ENCODE results near the gene SCTR. TPM values are rescaled to one million over a fixed set of nuclear protein-coding genes. Genes with fewer than 3 reads are reported as not detected.

Gene SCTR
- total and polyA plus RNA-seq, 2 of the 8 experiments (the other 6 are each of a cell fraction or from before 2014, with no cell fraction given) = 0.15 TPM; not detected in 1

- Histone ChIP-seq H3K79me2 (ENCODE audit: control insufficient read depth in 1 of 2, insufficient read depth in 2 of 2, low read length in 2 of 2) (no peaks in the 10 kb centered on the region), H2AK5ac (ENCODE audit: low read depth, low read length) (no peak overlapping the region), H3K56ac (replicated peaks; ENCODE audit: insufficient read length, low read depth, low read length) (no peak overlapping the region), H2BK15ac (ENCODE audit: low read length) (no peak overlapping the region), H3K4me1 (replicated peaks in 1 of 4; ENCODE audit: control insufficient read depth in 3 of 4, insufficient read depth in 4 of 4, low read length in 3 of 4) (no peaks in the 10 kb centered on the region), H3K23me2 (ENCODE audit: low read depth, low read length) (no peaks in the 10 kb centered on the region), H3K27me3 (replicated peaks in 1 of 4; ENCODE audit: control insufficient read depth in 3 of 4, extremely low read depth in 1 of 4, insufficient read depth in 3 of 4, low read length in 3 of 4) (no peaks in the 10 kb centered on the region), H3K36me3 (ENCODE audit: control insufficient read depth in 2 of 4, insufficient read depth in 4 of 4, low read length in 3 of 4) (no peaks in the 10 kb centered on the region), H2BK120ac (replicated peaks; ENCODE audit: low read depth, low read length) (no peak overlapping the region), H3K23ac (ENCODE audit: insufficient read length) (no peak overlapping the region), H2BK5ac (ENCODE audit: low read depth, low read length) (no peak overlapping the region), H3K79me1 (ENCODE audit: low read depth, low read length) (no peaks in the 10 kb centered on the region), H2BK20ac (ENCODE audit: low read length) (no peak overlapping the region), H4K20me1 (replicated peaks in 1 of 2; ENCODE audit: control insufficient read depth in 1 of 2, insufficient read depth in 2 of 2, low read length in 2 of 2) (no peaks in the 10 kb centered on the region), H3K4ac (replicated peaks; ENCODE audit: insufficient read length, low read depth, low read length) (no peak overlapping the region), H3K4me2 (ENCODE audit: insufficient read depth in 1 of 2, low read depth in 2 of 2, low read length in 2 of 2) (no peak overlapping the region), H2BK12ac (ENCODE audit: low read depth, low read length) (no peak overlapping the region), H4K91ac (replicated peaks; ENCODE audit: insufficient read length, low read length) (no peak overlapping the region), H3K14ac (ENCODE audit: insufficient read length) (no peak overlapping the region), H3K9me3 (ENCODE audit: insufficient read depth in 2 of 2, low read depth in 1 of 2, low read length in 1 of 2) (peaks cover 10 to 15% of the 10 kb centered on the region in 2 experiments; a peak in 3 of 4 replicates), H3K4me3 (ENCODE audit: extremely low read depth in 1 of 4, insufficient read depth in 2 of 4, low read depth in 3 of 4, low read length in 4 of 4) (no peak overlapping the region), H3K27ac (ENCODE audit: low read depth, low read length) (no peak overlapping the region), H3K9ac (replicated peaks in 1 of 4; ENCODE audit: extremely low read depth in 1 of 4, low read depth in 3 of 4, low read length in 3 of 4) (no peak overlapping the region), H2AFZ (ENCODE audit: low read length) (no peak overlapping the region), H4K5ac (ENCODE audit: insufficient read length, low read depth, low read length) (no peak overlapping the region), H4K8ac (ENCODE audit: extremely low read depth, insufficient read depth, low read length) (no peak overlapping the region), H3K18ac (ENCODE audit: extremely low read depth, low read length) (no peak overlapping the region)
- DNase-seq (ENCODE audit: low read depth in 1 of 2, low spot score in 2 of 2) (no peak), FAIRE-seq (no peak)
- ChIA-PET CTCF (ENCODE audit: partially characterized antibody) (no interaction called here), POLR2A (ENCODE audit: partially characterized antibody) (interaction anchor here (1.2 kb wide), 1 partner anchor 12 kb away, joined by 4 read pairs; no protein-coding TSS in a partner anchor)
- WGBS, 2 experiments (ENCODE audit: extremely low coverage in 1 of 2, insufficient coverage in 1 of 2, insufficient read length in 1 of 2, insufficient replicate concordance in 2 of 2, low coverage in 1 of 2, low lambda C conversion rate in 2 of 2, missing lambda C conversion rate in 1 of 2) = 81% methylated on average over 6 of the region's 6 CpGs; no CpG with 5 or more reads in 1 of the 2 experiments
- TF ChIP-seq PHF8 (conservative IDR thresholded peaks at IDR 0.05; ENCODE audit: low read depth, low read length) (no peak), RBBP5 (IDR thresholded peaks at IDR 0.05; ENCODE audit: borderline replicate concordance, low read depth, low read length) (no peak), TAF1 (IDR thresholded peaks at IDR 0.05; ENCODE audit: low read depth, low read length) (no peak), CTBP2 (IDR thresholded peaks at IDR 0.05; ENCODE audit: borderline replicate concordance, insufficient read depth, insufficient read length, low read length) (no peak), HDAC6 (IDR thresholded peaks at IDR 0.05; ENCODE audit: low read depth, low read length) (no peak), MAFK (IDR thresholded peaks at IDR 0.05; ENCODE audit: low read depth, low read length) (no peak), EZH2 (IDR thresholded peaks at IDR 0.05; ENCODE audit: low read depth, low read length, severe bottlenecking) (no peak), RXRA (IDR thresholded peaks at IDR 0.05; ENCODE audit: insufficient read depth, low read depth, low read length) (no peak), MAX (IDR thresholded peaks at IDR 0.05) (no peak), POLR2A (IDR thresholded peaks at IDR 0.05; ENCODE audit: control extremely low read depth in 1 of 2, low read depth in 2 of 2, low read length in 2 of 2) (no peak), KDM1A (IDR thresholded peaks at IDR 0.05; ENCODE audit: borderline replicate concordance, low read length) (no peak), RFX5 (IDR thresholded peaks at IDR 0.05; ENCODE audit: borderline replicate concordance, low read depth, low read length) (no peak), ATF3 (IDR thresholded peaks at IDR 0.05; ENCODE audit: insufficient read depth, low read depth, low read length) (no peak), EGR1 (IDR thresholded peaks at IDR 0.05; ENCODE audit: borderline replicate concordance, low read depth, low read length) (no peak)
These were observed 106.4 kb downstream of the SCTR start for GRCh38 chr2:119417908-119418307.

Data from H1 (cell line).